SJCRH30 (cell line): ENCODE data around the gene DFFB. TPM values are rescaled to one million over a fixed set of nuclear protein-coding genes. Genes with fewer than 3 reads are reported as not detected.
A peak's percentile ranks its signal among the peaks of the same experiment; 100 is the strongest.

Experiments used
- DNase-seq, 2 experiments: peaks; one replicate each; pipeline ENCODE4 v3.0.0-alpha.2; 2015 to 2020
- H3K27ac ChIP-seq: fragments of 250-450 bp; sonication (Bioruptor Pico); 2 replicates; pipeline ENCODE4 v1.5.1; 2020; ENCODE audit warnings: mild to moderate bottlenecking, moderate library complexity
- H3K27me3 ChIP-seq: fragments of 250-450 bp; sonication (Bioruptor Pico); 2 replicates; pipeline ENCODE4 v1.5.1; 2020; ENCODE audit warnings: mild to moderate bottlenecking, moderate library complexity
- H3K36me3 ChIP-seq: fragments of 250-450 bp; sonication (Bioruptor Pico); 2 replicates; pipeline ENCODE4 v1.5.1; 2020; ENCODE audit warnings: mild to moderate bottlenecking, moderate library complexity
- H3K4me1 ChIP-seq: fragments of 250-450 bp; sonication (Bioruptor Pico); 2 replicates; pipeline ENCODE4 v1.5.1; 2020; ENCODE audit warnings: mild to moderate bottlenecking, moderate library complexity
- H3K4me3 ChIP-seq: fragments of 250-450 bp; sonication (Bioruptor Pico); 2 replicates; pipeline ENCODE4 v1.5.1; 2020; ENCODE audit warnings: mild to moderate bottlenecking, moderate library complexity
- H3K9me3 ChIP-seq: fragments of 250-450 bp; sonication (Bioruptor Pico); replicated peaks from 2 replicates; pipeline ENCODE4 v1.5.1; 2020; ENCODE audit warnings: mild to moderate bottlenecking, moderate library complexity
- total RNA-seq: library from RNA; depleted of rRNA; stranded (reverse); fragments of >200 nt; shearing (Covaris generic); gene quantifications from 2 replicates; pipeline ENCODE4 v1.2.3, GENCODE V29; 2014

DFFB gene
- total RNA-seq, 1 experiment from 2014 or later, result 5.6 TPM

- Histone ChIP-seq H3K27ac (peak overlapping the region; percentile 75), H3K4me3 (no peak overlapping the region), H3K36me3 (0 out of 2 replicates have a peak, but pooled peaks cover 6% of the 10 kb centered on the region), H3K9me3 (peaks cover 8% of the 10 kb centered on the region; the same call in 1 of the 2 replicates), H3K4me1 (peaks cover 32% of the 10 kb centered on the region), H3K27me3 (no peaks in the 10 kb centered on the region)
- DNase-seq, result peak in 1 of 2 experiments; percentile 50
These were observed 45.4 kb downstream of the DFFB start for GRCh38 chr1:3902571-3903091.

GRCh38 chr1:3903141-3904005 lies 46.1 kb downstream of the DFFB start:
- peak; percentile 92 to 96 for DNase-seq
- no peak overlapping the region for H3K4me3 ChIP-seq
- H3K27me3 ChIP-seq, result no peaks in the 10 kb centered on the region
- H3K4me1 ChIP-seq, result peaks cover 32% of the 10 kb centered on the region
- peak overlapping the region; percentile 75 for H3K27ac ChIP-seq
- 0 out of 2 replicates have a peak, but pooled peaks cover 5% of the 10 kb centered on the region for H3K36me3 ChIP-seq
- H3K9me3 ChIP-seq, result peaks cover 4% of the 10 kb centered on the region; the same call in 1 of the 2 replicates

- no peaks in the 10 kb centered on the region for H3K36me3 ChIP-seq
These were observed 46.9 kb downstream of the DFFB start for GRCh38 chr1:3904006-3904842.

GRCh38 chr1:3904843-3905185 lies 47.5 kb downstream of the DFFB start:
- H3K4me1 ChIP-seq, result peaks cover 32% of the 10 kb centered on the region
- H3K36me3 ChIP-seq, result no peaks in the 10 kb centered on the region
- no peaks in the 10 kb centered on the region for H3K27me3 ChIP-seq
- no peak for DNase-seq
- H3K27ac ChIP-seq, result no peak overlapping the region
- H3K4me3 ChIP-seq, result no peak overlapping the region
- no peaks in the 10 kb centered on the region for H3K9me3 ChIP-seq

More at GRCh38 chr1:3904006-3904842, 46.9 kb downstream of the DFFB start:
- DNase-seq, result no peak
- Histone ChIP-seq H3K27me3 (no peaks in the 10 kb centered on the region), H3K4me1 (peaks cover 32% of the 10 kb centered on the region), H3K4me3 (no peak overlapping the region), H3K27ac (peak overlapping the region; percentile 75), H3K9me3 (no peaks in the 10 kb centered on the region)

GRCh38 chr1:3905266-3905952 lies 48.1 kb downstream of the DFFB start:
- no peak overlapping the region for H3K4me3 ChIP-seq
- no peaks in the 10 kb centered on the region for H3K36me3 ChIP-seq
- H3K27me3 ChIP-seq, result no peaks in the 10 kb centered on the region
- H3K9me3 ChIP-seq, result no peaks in the 10 kb centered on the region
- peaks cover 32% of the 10 kb centered on the region for H3K4me1 ChIP-seq
- no peak for DNase-seq
- no peak overlapping the region for H3K27ac ChIP-seq

GRCh38 chr1:3905953-3906671 lies 48.8 kb downstream of the DFFB start:
- DNase-seq, result peak; percentile 42 to 47
- Histone ChIP-seq H3K9me3 (no peaks in the 10 kb centered on the region), H3K27ac (no peak overlapping the region), H3K27me3 (no peaks in the 10 kb centered on the region; the same call in 1 of the 2 replicates), H3K4me3 (no peak overlapping the region), H3K4me1 (peaks cover 34% of the 10 kb centered on the region), H3K36me3 (no peaks in the 10 kb centered on the region)

- no peak for DNase-seq
- Histone ChIP-seq H3K27me3 (peaks cover 4% of the 10 kb centered on the region; the same call in 1 of the 2 replicates), H3K27ac (no peak overlapping the region), H3K36me3 (no peaks in the 10 kb centered on the region), H3K4me3 (no peak overlapping the region), H3K4me1 (peaks cover 39% of the 10 kb centered on the region), H3K9me3 (no peaks in the 10 kb centered on the region)
These were observed 49.4 kb downstream of the DFFB start for GRCh38 chr1:3906672-3907020.

- peak; percentile 60 to 64 for DNase-seq
- no peak overlapping the region for H3K27ac ChIP-seq
- peaks cover 4% of the 10 kb centered on the region; the same call in 1 of the 2 replicates for H3K27me3 ChIP-seq
- no peaks in the 10 kb centered on the region for H3K36me3 ChIP-seq
- H3K4me1 ChIP-seq, result peaks cover 39% of the 10 kb centered on the region
- H3K9me3 ChIP-seq, result no peaks in the 10 kb centered on the region
- no peak overlapping the region for H3K4me3 ChIP-seq
These were observed 49.8 kb downstream of the DFFB start for GRCh38 chr1:3907031-3907534.

GRCh38 chr1:3907621-3908165 lies 50.4 kb downstream of the DFFB start:
- no peak overlapping the region for H3K27ac ChIP-seq
- H3K36me3 ChIP-seq, result no peaks in the 10 kb centered on the region
- H3K4me3 ChIP-seq, result no peak overlapping the region
- H3K4me1 ChIP-seq, result peaks cover 33% of the 10 kb centered on the region
- H3K9me3 ChIP-seq, result no peaks in the 10 kb centered on the region
- DNase-seq, result peak in 1 of 2 experiments; percentile 3
- peaks cover 4% of the 10 kb centered on the region; the same call in 1 of the 2 replicates for H3K27me3 ChIP-seq

GRCh38 chr1:3908886-3909517 lies 51.7 kb downstream of the DFFB start:
- peaks cover 21% of the 10 kb centered on the region for H3K4me1 ChIP-seq
- no peak for DNase-seq
- H3K36me3 ChIP-seq, result no peaks in the 10 kb centered on the region
- peaks cover 4% of the 10 kb centered on the region; the same call in 1 of the 2 replicates for H3K27me3 ChIP-seq
- H3K27ac ChIP-seq, result no peak overlapping the region
- no peak overlapping the region for H3K4me3 ChIP-seq
- no peaks in the 10 kb centered on the region for H3K9me3 ChIP-seq

GRCh38 chr1:3909615-3910014 lies 52.3 kb downstream of the DFFB start:
- Histone ChIP-seq H3K27me3 (peaks cover 4% of the 10 kb centered on the region; the same call in 1 of the 2 replicates), H3K4me1 (peaks cover 15% of the 10 kb centered on the region; the same call in 1 of the 2 replicates), H3K27ac (no peak overlapping the region), H3K4me3 (no peak overlapping the region), H3K36me3 (no peaks in the 10 kb centered on the region), H3K9me3 (no peaks in the 10 kb centered on the region)
- DNase-seq, result peak in 1 of 2 experiments; percentile 0

- no peak overlapping the region for H3K27ac ChIP-seq
- H3K36me3 ChIP-seq, result no peaks in the 10 kb centered on the region
- peaks cover 15% of the 10 kb centered on the region; the same call in 1 of the 2 replicates for H3K4me1 ChIP-seq
- no peaks in the 10 kb centered on the region for H3K9me3 ChIP-seq
- peak in 1 of 2 experiments; percentile 2 for DNase-seq
- H3K27me3 ChIP-seq, result peaks cover 4% of the 10 kb centered on the region; the same call in 1 of the 2 replicates
- no peak overlapping the region for H3K4me3 ChIP-seq
These were observed 52.9 kb downstream of the DFFB start for GRCh38 chr1:3910049-3910731.
